IMR-90 (cell line): ENCODE measurements around the gene DOCK4. TPM values are rescaled to one million over a fixed set of nuclear protein-coding genes. Genes with fewer than 3 reads are reported as not detected.

Experiments
- ATAC-seq: fragments of 200-7000 bp; cut with Tn5 transposase; 2 replicates; pipeline ENCODE4 v1.9.1; 2020; ENCODE audit warnings: low read depth, mild to moderate bottlenecking, moderate library complexity
- BruUV-seq: library from RNA; stranded (reverse); fragments of 400-500 nt; replicated peaks from 2 replicates; lab custom pipeline; 2021; lab: Mats Ljungman, UMichigan
- CTCF ChIA-PET: fragments of 300-600 bp; formaldehyde crosslinking; extraction: SDS; loops from one replicate; lab custom pipeline; 2021; ENCODE audit warnings: antibody characterized with exemption; lab: Yijun Ruan, JAX
- POLR2A ChIA-PET: fragments of 300-600 bp; sonication (Branson Sonifier 250); formaldehyde crosslinking; loops from one replicate; lab custom pipeline; 2022; ENCODE audit warnings: antibody characterized with exemption; ENCODE audit not compliant: unreplicated experiment; lab: Charles Lee
- DNase-seq: peaks from one replicate; pipeline ENCODE4 v3.0.0; 2013
- H2AFZ ChIP-seq: replicated peaks from 2 replicates; pipeline ENCODE3; 2013; ENCODE audit warnings: low read length, mild to moderate bottlenecking; ENCODE audit not compliant: poor library complexity
- H2AK5ac ChIP-seq: 2 replicates; pipeline ENCODE4 v1.6.1; 2013; ENCODE audit warnings: low read depth, low read length, inconsistent platforms
- H2AK9ac ChIP-seq: replicated peaks from 2 replicates; pipeline ENCODE3; 2013; ENCODE audit warnings: mild to moderate bottlenecking, low read depth, low read length, moderate library complexity; ENCODE audit not compliant: poor library complexity
- H2BK120ac ChIP-seq: 2 replicates; pipeline ENCODE4 v1.6.1; 2013; ENCODE audit warnings: low read depth, low read length, inconsistent platforms
- H2BK15ac ChIP-seq: 3 replicates; pipeline ENCODE4 v1.6.1; 2013; ENCODE audit warnings: low read depth, low read length, inconsistent platforms
- H2BK20ac ChIP-seq: 2 replicates; pipeline ENCODE4 v1.6.1; 2013; ENCODE audit warnings: low read depth, mild to moderate bottlenecking, inconsistent platforms, low read length, moderate library complexity
- H2BK5ac ChIP-seq: 2 replicates; pipeline ENCODE4 v1.6.1; 2013; ENCODE audit warnings: mild to moderate bottlenecking, low read depth, low read length, inconsistent platforms; ENCODE audit not compliant: poor library complexity, severe bottlenecking
- H3K14ac ChIP-seq: replicated peaks from 2 replicates; pipeline ENCODE4 v1.6.1; 2013; ENCODE audit warnings: low read depth, low read length, inconsistent platforms
- H3K18ac ChIP-seq: 2 replicates; pipeline ENCODE4 v1.6.1; 2013; ENCODE audit warnings: low read depth, low read length, control low read depth
- H3K23ac ChIP-seq: 2 replicates; pipeline ENCODE4 v1.6.1; 2013; ENCODE audit warnings: low read depth, low read length, inconsistent platforms
- H3K27ac ChIP-seq: 2 replicates; pipeline ENCODE4 v1.5.1; 2013; ENCODE audit warnings: mild to moderate bottlenecking, control low read depth, low read length; ENCODE audit not compliant: insufficient read depth
- H3K27me3 ChIP-seq: 2 replicates; pipeline ENCODE4 v1.6.1; 2013; ENCODE audit warnings: low read length; ENCODE audit not compliant: control insufficient read depth, insufficient read depth
- H3K36me3 ChIP-seq: 2 replicates; pipeline ENCODE4 v1.6.1; 2013; ENCODE audit warnings: low read length, mixed read lengths; ENCODE audit not compliant: control insufficient read depth, insufficient read depth
- H3K4ac ChIP-seq: 2 replicates; pipeline ENCODE4 v1.6.1; 2013; ENCODE audit warnings: low read depth, low read length, inconsistent platforms
- H3K4me1 ChIP-seq: 2 replicates; pipeline ENCODE4 v1.6.1; 2013; ENCODE audit warnings: low read length, mixed read lengths; ENCODE audit not compliant: control insufficient read depth, insufficient read depth
- H3K4me2 ChIP-seq: 2 replicates; pipeline ENCODE4 v1.6.1; 2013; ENCODE audit warnings: low read depth, mild to moderate bottlenecking, control low read depth, low read length, moderate library complexity
- H3K4me3 ChIP-seq: 2 replicates; pipeline ENCODE4 v1.5.1; 2013; ENCODE audit warnings: low read depth, mild to moderate bottlenecking, control low read depth, low read length, moderate library complexity; ENCODE audit not compliant: insufficient read depth
- H3K56ac ChIP-seq: 2 replicates; pipeline ENCODE4 v1.6.1; 2013; ENCODE audit warnings: low read length, inconsistent platforms; ENCODE audit not compliant: insufficient read depth; ENCODE audit errors: extremely low read depth
- H3K79me1 ChIP-seq, 2 experiments: 2 replicates each; pipeline ENCODE4 v1.6.1; 2013; ENCODE audit warnings: low read length in 2 of 2, inconsistent platforms in 1 of 2, low read depth in 1 of 2
- H3K9ac ChIP-seq: 2 replicates; pipeline ENCODE4 v1.6.1; 2013; ENCODE audit warnings: low read depth, low read length, control low read depth
- H3K9me1 ChIP-seq: 2 replicates; pipeline ENCODE4 v1.6.1; 2013; ENCODE audit warnings: low read length, inconsistent platforms; ENCODE audit not compliant: insufficient read depth
- H3K9me3 ChIP-seq: 2 replicates; pipeline ENCODE4 v1.6.1; 2013; ENCODE audit warnings: low read length; ENCODE audit not compliant: control insufficient read depth, insufficient read depth
- H4K20me1 ChIP-seq: 2 replicates; pipeline ENCODE4 v1.6.1; 2013; ENCODE audit warnings: low read length, inconsistent platforms; ENCODE audit not compliant: insufficient read depth
- H4K5ac ChIP-seq: 2 replicates; pipeline ENCODE4 v1.6.1; 2013; ENCODE audit warnings: mild to moderate bottlenecking, low read depth, low read length, control low read depth
- H4K8ac ChIP-seq, 2 experiments: 2 replicates each; pipeline ENCODE4 v1.6.1; 2013; ENCODE audit warnings: low read depth in 2 of 2, low read length in 2 of 2, control low read depth in 1 of 2, inconsistent platforms in 1 of 2
- H4K91ac ChIP-seq: 2 replicates; pipeline ENCODE4 v1.6.1; 2013; ENCODE audit warnings: low read depth, low read length, inconsistent platforms; ENCODE audit not compliant: insufficient read depth
- BHLHE40 ChIP-seq: fragments of 150-350 bp; IDR thresholded peaks from 2 replicates; pipeline ENCODE4 v1.6.1; 2016; ENCODE audit warnings: mild to moderate bottlenecking, low read depth, low read length
- CEBPB ChIP-seq: IDR thresholded peaks from 2 replicates; pipeline ENCODE4 v1.6.1; 2012; ENCODE audit warnings: low read depth, low read length, improper control_type of control experiment
- CHD1 ChIP-seq: IDR thresholded peaks from 2 replicates; pipeline ENCODE4 v1.6.1; 2012; ENCODE audit warnings: low read depth, low read length, improper control_type of control experiment
- CTCF ChIP-seq: conservative IDR thresholded peaks from 2 replicates; pipeline ENCODE4 v1.5.1; 2012; ENCODE audit warnings: mild to moderate bottlenecking, low read depth, low read length, improper control_type of control experiment
- ELK1 ChIP-seq: fragments of 150-350 bp; IDR thresholded peaks from 2 replicates; pipeline ENCODE4 v1.6.1; 2016; ENCODE audit warnings: low read depth, mild to moderate bottlenecking, low read length, moderate library complexity, borderline replicate concordance
- FOS ChIP-seq: fragments of 150-350 bp; IDR thresholded peaks from 2 replicates; pipeline ENCODE4 v1.6.1; 2016; ENCODE audit warnings: low read depth, low read length
- MAFK ChIP-seq: IDR thresholded peaks from 2 replicates; pipeline ENCODE4 v1.6.1; 2012; ENCODE audit warnings: low read depth, low read length, improper control_type of control experiment
- MAZ ChIP-seq: IDR thresholded peaks from 2 replicates; pipeline ENCODE4 v1.6.1; 2012; ENCODE audit warnings: low read depth, mild to moderate bottlenecking, low read length, improper control_type of control experiment, moderate library complexity, borderline replicate concordance
- MXI1 ChIP-seq: IDR thresholded peaks from 2 replicates; pipeline ENCODE4 v1.6.1; 2012; ENCODE audit warnings: low read depth, mild to moderate bottlenecking, low read length, moderate library complexity, borderline replicate concordance
- NFE2L2 ChIP-seq: fragments of 150-350 bp; IDR thresholded peaks from 2 replicates; pipeline ENCODE4 v1.6.1; 2016; ENCODE audit warnings: low read depth, mild to moderate bottlenecking, low read length
- POLR2A ChIP-seq: IDR thresholded peaks from 2 replicates; pipeline ENCODE4 v1.6.1; 2012; ENCODE audit warnings: mild to moderate bottlenecking, low read depth, low read length
- RAD21 ChIP-seq: IDR thresholded peaks from 2 replicates; pipeline ENCODE4 v1.6.1; 2012; ENCODE audit warnings: low read length, improper control_type of control experiment
- RCOR1 ChIP-seq: IDR thresholded peaks from 2 replicates; pipeline ENCODE4 v1.6.1; 2012; ENCODE audit warnings: mild to moderate bottlenecking, low read length, improper control_type of control experiment; ENCODE audit not compliant: insufficient replicate concordance
- RFX5 ChIP-seq: IDR thresholded peaks from 2 replicates; pipeline ENCODE4 v1.8.0; 2012; ENCODE audit warnings: low read depth, mild to moderate bottlenecking, low read length, moderate library complexity
- SMC3 ChIP-seq: fragments of 150-350 bp; IDR thresholded peaks from 2 replicates; pipeline ENCODE4 v1.6.1; 2016; ENCODE audit warnings: low read depth, mild to moderate bottlenecking, antibody characterized with exemption, low read length, moderate library complexity
- USF2 ChIP-seq: fragments of 150-350 bp; IDR thresholded peaks from 2 replicates; pipeline ENCODE4 v1.6.1; 2017; ENCODE audit warnings: mild to moderate bottlenecking, antibody characterized with exemption, low read length, low read depth
- WGBS, 2 experiments: methylation state at CpG; one replicate each; pipeline versions ENCODE4 v1.1.5 to v1.1.7; 2013; ENCODE audit warnings: missing lambda C conversion rate in 2 of 2; ENCODE audit not compliant: insufficient read length in 1 of 2; ENCODE audit errors: extremely low coverage in 2 of 2; 5-methylcytosine and 5-hydroxymethylcytosine counted together
- dilution Hi-C: fragments of 300-500 bp; cut with HindIII; formaldehyde crosslinking; loops from one replicate; pipeline ENCODE4 v1.14.3; 2018; ENCODE audit warnings: low sequenced_read_pairs; ENCODE audit not compliant: unreplicated experiment
- in situ Hi-C: fragments of 300-500 bp; cut with MboI; formaldehyde crosslinking; loops from 3 replicates; pipeline ENCODE4 v1.14.3; 2019; ENCODE audit warnings: low sequenced_read_pairs, inconsistent platforms, mixed read lengths
- intact Hi-C: fragments of 100-400 bp; cut with micrococcal nuclease; formaldehyde crosslinking; loops from 2 replicates; pipeline ENCODE4 v1.10.0; 2022
- polyA plus RNA-seq, 3 experiments: library from polyadenylated mRNA; depleted of rRNA; stranded (reverse); fragments of >200 nt; gene quantifications; 2 replicates each; pipeline ENCODE4 v1.2.3, GENCODE V29; 2012; ENCODE audit warnings: low replicate concordance in 1 of 3
- total RNA-seq: library from RNA; depleted of rRNA; stranded (reverse); fragments of >200 nt; gene quantifications from 2 replicates; pipeline ENCODE4 v1.2.3, GENCODE V29; 2012

The DOCK4 gene
- total and polyA plus RNA-seq, 2 of the 4 experiments (the other 2 are of a cell fraction): 4.4 to 12.2 TPM

- Histone ChIP-seq H3K56ac (no peak overlapping the region), H2BK20ac (no peak overlapping the region), H3K4me3 (no peak overlapping the region), H4K20me1 (peaks cover 6% of the 10 kb centered on the region; the same call in 1 of the 2 replicates), H3K18ac (no peak overlapping the region), H3K23ac (no peak overlapping the region), H2BK15ac (no peak overlapping the region), H3K4me1 (peaks cover 2% of the 10 kb centered on the region; the same call in 1 of the 2 replicates), H2BK120ac (no peak overlapping the region), H2AK9ac (no peak overlapping the region), H3K9me1 (peaks cover 5% of the 10 kb centered on the region), H3K27ac (no peak overlapping the region), H3K9me3 (no peaks in the 10 kb centered on the region), H3K36me3 (no peaks in the 10 kb centered on the region), H3K27me3 (no peaks in the 10 kb centered on the region), H3K4ac (no peak overlapping the region), H2AFZ (no peak overlapping the region), H3K9ac (no peak overlapping the region), H3K79me1 (peaks cover 0 to 8% of the 10 kb centered on the region in 2 experiments; a peak in 2 of 4 replicates), H4K5ac (no peak overlapping the region), H3K4me2 (no peak overlapping the region), H2BK5ac (no peak overlapping the region), H4K91ac (no peak overlapping the region), H2AK5ac (no peak overlapping the region), H3K14ac (no peak overlapping the region), H4K8ac (no peak overlapping the region)
- no TSS peak for BruUV-seq
- ChIA-PET POLR2A (no interaction called here), CTCF (no interaction called here)
- no CpG with 5 or more reads among the region's 2 CpGs for WGBS, 2 experiments
- DNase-seq (no peak), ATAC-seq (no peak)
- dilution Hi-C loops: no loop called here
- in situ Hi-C loops: no loop called here
- no peak for TF ChIP-seq RCOR1
- no peak for TF ChIP-seq FOS
- TF ChIP-seq MAZ: no peak
- TF ChIP-seq POLR2A: no peak
- TF ChIP-seq ELK1: no peak
- TF ChIP-seq CTCF: no peak
- no peak for TF ChIP-seq CEBPB
- TF ChIP-seq NFE2L2: no peak
- no peak for TF ChIP-seq MXI1
- TF ChIP-seq RAD21: no peak
- TF ChIP-seq CHD1: no peak
- no peak for TF ChIP-seq RFX5
- TF ChIP-seq MAFK: no peak
- no peak for TF ChIP-seq SMC3
- no peak for TF ChIP-seq BHLHE40
- TF ChIP-seq USF2: no peak
- intact Hi-C loops: no loop called here
Observed at GRCh38 chr7:112023282-112023681, 182.9 kb downstream of the DOCK4 start.
